ENCODE results near the gene PTPN7.

GRCh38 chr1:202140833-202141232 is 19.6 kb downstream of the PTPN7 start:
- TF ChIP-seq CTCF (IDR thresholded peaks at IDR 0.05; ENCODE audit: extremely low read depth in 1 of 2, insufficient read depth in 1 of 2, low read depth in 1 of 2, low read length in 2 of 2) (no peak), JUN (IDR thresholded peaks at IDR 0.05; ENCODE audit: borderline replicate concordance, insufficient read depth, insufficient read length, low read depth) (no peak), EZH2 (IDR thresholded peaks at IDR 0.05; ENCODE audit: borderline replicate concordance, low read depth, low read length, severe bottlenecking) (no peak), POLR2AphosphoS5 (IDR thresholded peaks at IDR 0.05; ENCODE audit: insufficient read depth, low read depth, low read length) (no peak), MYC (IDR thresholded peaks at IDR 0.05; ENCODE audit: low read depth, low read length) (no peak), POLR2A (IDR thresholded peaks at IDR 0.05; ENCODE audit: low read depth, low read length) (no peak), MAX (IDR thresholded peaks at IDR 0.05; ENCODE audit: insufficient read depth, insufficient read length) (no peak), GATA2 (IDR thresholded peaks at IDR 0.05; ENCODE audit: insufficient read depth, insufficient read length, low read depth, low read length) (no peak), FOS (IDR thresholded peaks at IDR 0.05; ENCODE audit: borderline replicate concordance, insufficient read depth, low read length) (no peak)

Data from endothelial cell of umbilical vein (primary cell).